Cardiac fibroblast (primary cell): ENCODE data around the gene GSAP.

ENCODE experiments used
- DNase-seq, 2 donors: peaks; one replicate each; pipeline versions ENCODE4 v3.0.0 to v3.0.0-alpha.2; 2010; ENCODE audit warnings: low read depth in 2 of 2
- H3K4me3 ChIP-seq, 2 donors: replicated peaks in 1 of 2; 1 replicate in 1 of 2; 2 replicates in 1 of 2; pipeline ENCODE4 v1.5.1; 2011; ENCODE audit warnings: low read depth in 2 of 2, low read length in 2 of 2, mild to moderate bottlenecking in 2 of 2, moderate library complexity in 1 of 2
- TF ChIP-seq, protein P1 (sequence below): IDR thresholded peaks from one replicate; pipeline ENCODE4 v1.5.1; 2011; ENCODE audit warnings: low read depth, mild to moderate bottlenecking, low read length, inconsistent platforms

The GSAP gene

DNA sequence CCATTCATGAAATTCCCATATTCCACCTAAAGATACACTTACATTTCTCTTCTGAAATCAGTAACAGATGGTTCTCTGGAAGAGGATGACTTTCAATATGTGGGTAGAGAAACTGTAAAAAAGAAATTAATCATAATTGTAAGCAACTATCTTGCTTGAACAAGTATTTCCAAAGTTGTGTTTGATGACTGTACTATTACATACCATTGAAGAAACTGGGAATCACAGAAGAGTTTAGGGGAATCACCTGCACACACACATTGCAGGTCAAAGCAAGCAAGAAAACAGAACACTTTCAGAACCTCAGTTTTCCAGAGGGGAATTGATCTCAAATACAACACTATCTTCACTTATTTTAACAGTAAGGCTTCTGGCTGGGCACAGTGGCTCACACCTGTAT, 33.6 kb downstream of the GSAP start:
- DNase-seq = no peak
- TF ChIP-seq, protein P1, sequence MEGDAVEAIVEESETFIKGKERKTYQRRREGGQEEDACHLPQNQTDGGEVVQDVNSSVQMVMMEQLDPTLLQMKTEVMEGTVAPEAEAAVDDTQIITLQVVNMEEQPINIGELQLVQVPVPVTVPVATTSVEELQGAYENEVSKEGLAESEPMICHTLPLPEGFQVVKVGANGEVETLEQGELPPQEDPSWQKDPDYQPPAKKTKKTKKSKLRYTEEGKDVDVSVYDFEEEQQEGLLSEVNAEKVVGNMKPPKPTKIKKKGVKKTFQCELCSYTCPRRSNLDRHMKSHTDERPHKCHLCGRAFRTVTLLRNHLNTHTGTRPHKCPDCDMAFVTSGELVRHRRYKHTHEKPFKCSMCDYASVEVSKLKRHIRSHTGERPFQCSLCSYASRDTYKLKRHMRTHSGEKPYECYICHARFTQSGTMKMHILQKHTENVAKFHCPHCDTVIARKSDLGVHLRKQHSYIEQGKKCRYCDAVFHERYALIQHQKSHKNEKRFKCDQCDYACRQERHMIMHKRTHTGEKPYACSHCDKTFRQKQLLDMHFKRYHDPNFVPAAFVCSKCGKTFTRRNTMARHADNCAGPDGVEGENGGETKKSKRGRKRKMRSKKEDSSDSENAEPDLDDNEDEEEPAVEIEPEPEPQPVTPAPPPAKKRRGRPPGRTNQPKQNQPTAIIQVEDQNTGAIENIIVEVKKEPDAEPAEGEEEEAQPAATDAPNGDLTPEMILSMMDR = no peak
- H3K4me3 ChIP-seq = no peak overlapping the region

DNA sequence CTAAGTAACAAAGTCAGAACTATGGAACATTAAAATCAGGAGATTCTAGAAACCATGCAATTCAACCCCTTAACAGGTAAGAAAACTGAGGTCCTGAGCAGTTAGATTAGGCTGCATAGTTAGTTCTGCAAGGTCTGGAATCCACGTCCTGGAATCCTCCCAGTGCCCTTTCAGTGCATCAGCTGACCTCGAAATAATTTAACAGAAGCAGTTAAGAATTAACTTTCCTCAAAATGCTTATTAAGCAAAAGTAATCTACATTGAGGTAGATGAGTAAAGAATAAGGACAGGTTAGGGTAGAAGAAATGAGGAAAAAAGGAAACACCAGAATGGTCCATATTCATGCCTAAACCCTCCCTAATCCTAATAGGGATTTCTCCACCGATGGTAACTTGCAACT, 37.6 kb downstream of the GSAP start:
- no peak overlapping the region for H3K4me3 ChIP-seq
- DNase-seq = no peak
- TF ChIP-seq, protein P1 = no peak

- DNase-seq = no peak
Observed at GRCh38 chr7:77370606-77371005, 45.5 kb downstream of the GSAP start.

DNA sequence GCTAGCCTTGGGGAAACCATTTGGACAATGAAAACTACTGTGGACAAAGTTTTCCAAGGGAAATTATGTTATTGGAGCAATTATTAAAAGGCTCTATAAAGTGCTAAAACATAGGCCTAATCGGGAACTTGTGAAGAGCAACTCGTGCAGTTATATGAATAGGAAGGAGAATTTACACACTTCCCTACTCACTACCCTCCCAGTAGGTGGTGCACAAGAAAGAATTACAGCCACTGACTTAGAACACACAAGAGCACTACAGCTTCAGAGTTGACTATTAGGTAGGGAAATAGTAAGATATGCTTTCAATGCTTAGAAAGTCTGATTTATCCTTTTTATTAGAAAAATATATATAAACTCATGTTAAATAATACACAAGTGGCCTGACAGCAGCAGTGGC, 47.2 kb downstream of the GSAP start:
- no peak overlapping the region for H3K4me3 ChIP-seq
- peak; percentile 42 to 48 for DNase-seq
- TF ChIP-seq, protein P1 = peak; percentile 19

More at GRCh38 chr7:77370606-77371005, 45.5 kb downstream of the GSAP start:
- TF ChIP-seq, protein P1 = no peak
- no peak overlapping the region for H3K4me3 ChIP-seq

- DNase-seq = no peak
- TF ChIP-seq, protein P1 = no peak
Observed at GRCh38 chr7:77367976-77368375, 48.2 kb downstream of the GSAP start.

DNA sequence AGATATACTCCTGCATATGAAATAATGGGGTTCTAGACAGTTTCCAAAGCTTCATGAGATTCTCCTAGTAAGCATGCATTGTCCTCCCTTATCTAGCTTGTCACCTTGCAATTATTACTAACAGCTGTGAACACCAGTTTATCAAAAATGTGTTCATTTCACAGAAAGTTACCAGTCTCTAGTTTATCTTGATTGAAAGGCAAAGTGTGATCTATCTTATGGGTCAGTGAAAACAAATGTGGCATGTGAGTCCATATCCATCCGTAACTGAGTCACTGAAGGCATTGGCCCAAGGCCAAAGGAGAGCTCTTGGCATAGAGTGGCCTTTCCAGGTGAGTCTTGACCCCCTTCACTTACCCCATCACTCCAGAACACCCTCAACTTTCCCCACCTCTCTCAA, 53.2 kb downstream of the GSAP start:
- TF ChIP-seq, protein P1 = no peak
- DNase-seq = no peak
- no peak overlapping the region for H3K4me3 ChIP-seq

More at GRCh38 chr7:77367976-77368375, 48.2 kb downstream of the GSAP start:
- H3K4me3 ChIP-seq = no peak overlapping the region

GRCh38 chr7:77360969-77361368, 55.2 kb downstream of the GSAP start:
- no peak for DNase-seq
- TF ChIP-seq, protein P1 = no peak
- H3K4me3 ChIP-seq = no peak overlapping the region
